Measurements from ENCODE around the gene NIN.

The NIN gene

DNA sequence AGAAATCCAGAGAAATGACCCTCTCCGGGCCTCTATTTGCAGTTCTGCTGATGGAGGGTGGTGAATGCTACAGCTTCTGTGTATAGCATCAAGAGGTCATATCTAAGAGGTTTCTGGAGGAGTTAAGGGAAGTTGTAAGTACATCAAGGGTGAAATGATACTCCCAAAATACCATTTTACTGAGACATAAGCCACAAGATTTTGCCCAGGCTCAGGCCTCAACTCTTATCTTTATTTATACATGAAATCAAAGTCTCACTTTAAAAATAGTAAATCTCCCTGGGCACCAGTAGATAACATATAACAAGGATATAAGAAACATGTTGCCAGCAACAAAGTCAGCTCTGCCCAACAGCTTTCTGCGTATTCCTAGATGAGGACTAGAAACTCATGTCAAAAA lies 40.4 kb downstream of the NIN start:
- no peak for DNase-seq (ENCODE audit: low read depth)

DNA sequence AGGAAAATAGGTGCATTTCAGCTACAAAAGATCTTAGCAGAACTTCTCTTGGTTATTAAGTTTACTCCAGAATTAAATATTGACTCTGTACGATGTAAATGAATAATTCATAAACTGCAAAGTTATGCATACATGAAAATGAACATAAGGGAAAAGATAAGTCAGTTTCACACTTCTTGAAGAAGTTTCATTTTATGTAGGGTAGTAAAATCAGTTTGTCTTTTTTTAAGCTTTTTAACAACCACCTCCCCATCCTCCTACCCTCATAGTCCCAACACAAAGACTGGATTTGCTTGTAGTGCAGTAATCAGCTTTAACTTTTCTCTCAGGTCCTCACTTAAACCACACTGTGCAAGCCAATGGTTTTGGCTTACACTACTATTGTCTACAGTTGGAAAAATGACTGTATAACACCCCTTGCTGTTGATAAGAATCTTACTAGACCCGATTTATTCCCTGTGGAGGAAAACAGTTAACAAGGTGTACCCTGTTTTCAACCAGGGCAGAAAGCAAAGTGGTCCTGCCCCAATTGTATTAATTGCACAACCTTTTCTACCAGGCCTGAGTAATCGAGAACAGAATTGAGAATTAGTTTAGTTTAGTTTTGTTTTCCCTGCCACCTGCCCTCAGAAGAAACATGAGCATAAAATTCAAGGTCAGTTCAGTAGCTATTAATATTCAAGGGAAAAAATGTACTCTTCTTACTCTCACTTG lies 44.1 kb downstream of the NIN start:
- no peak for DNase-seq (ENCODE audit: low read depth)

DNA sequence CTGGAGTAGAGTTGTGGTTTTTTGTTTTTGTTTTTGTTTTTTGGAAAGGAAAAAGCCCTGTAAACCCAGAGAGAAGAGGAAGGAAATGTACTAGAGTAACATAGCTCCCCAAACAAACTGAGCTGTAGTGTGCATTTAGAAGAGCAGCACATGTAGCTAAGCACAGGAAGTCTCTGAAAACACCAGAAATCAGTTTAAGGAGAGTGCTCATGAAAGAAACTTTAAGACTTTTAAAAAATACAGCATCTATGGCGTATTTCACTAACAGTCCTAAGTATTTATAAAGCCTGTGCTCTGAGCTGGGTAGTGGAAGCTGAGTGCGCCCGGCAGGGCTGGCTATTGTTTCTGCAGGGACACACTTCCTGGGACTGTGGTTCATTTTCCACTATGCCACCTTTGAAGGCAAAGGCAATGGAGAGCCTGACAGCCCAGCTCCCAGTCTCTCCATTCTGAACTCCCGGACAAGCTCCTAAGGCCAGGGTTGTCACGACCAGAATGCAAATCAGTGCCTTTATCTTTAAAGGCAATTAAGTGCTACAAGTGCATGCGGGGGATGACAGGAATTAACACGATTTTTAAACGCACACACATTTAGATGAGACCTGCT lies 45.4 kb downstream of the NIN start:
- DNase-seq (ENCODE audit: low read depth), result no peak

DNA sequence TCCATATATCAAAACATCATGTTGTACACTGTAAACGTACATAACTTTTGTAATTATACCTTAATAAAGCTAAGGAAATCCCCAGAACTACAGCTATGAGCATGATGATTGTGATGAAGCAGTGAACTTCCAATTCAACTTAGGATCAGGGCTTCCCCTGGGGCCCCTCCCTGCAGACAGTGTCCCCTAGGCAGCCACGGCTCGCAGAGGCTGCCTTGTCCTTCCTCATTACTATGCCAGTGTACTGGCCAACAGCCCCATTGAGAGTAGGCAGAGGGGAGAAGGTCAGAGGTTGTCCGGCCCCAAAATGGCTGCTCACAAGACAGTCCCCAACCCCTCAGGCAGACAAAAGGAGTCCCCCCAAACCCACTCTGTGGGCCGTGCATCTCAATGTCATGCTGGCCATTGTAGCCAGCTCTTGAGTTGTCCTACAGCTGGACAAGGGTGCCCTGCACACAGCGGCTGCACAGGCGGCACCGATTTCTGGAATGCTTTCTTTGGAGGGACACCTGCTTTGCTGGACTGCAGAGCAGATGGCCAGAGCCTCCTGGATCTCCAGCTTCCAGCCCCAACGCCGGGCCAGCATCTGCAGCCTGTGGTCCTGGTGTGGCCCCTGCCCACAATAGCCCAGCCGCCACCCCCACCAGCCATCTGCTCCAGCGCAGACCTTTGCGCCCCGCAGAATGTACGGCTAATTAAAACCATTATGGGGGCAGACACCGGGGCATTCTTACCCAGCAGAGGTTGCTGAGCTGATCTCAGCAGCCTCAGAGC lies 46.1 kb downstream of the NIN start:
- DNase-seq (ENCODE audit: low read depth), result no peak

DNA sequence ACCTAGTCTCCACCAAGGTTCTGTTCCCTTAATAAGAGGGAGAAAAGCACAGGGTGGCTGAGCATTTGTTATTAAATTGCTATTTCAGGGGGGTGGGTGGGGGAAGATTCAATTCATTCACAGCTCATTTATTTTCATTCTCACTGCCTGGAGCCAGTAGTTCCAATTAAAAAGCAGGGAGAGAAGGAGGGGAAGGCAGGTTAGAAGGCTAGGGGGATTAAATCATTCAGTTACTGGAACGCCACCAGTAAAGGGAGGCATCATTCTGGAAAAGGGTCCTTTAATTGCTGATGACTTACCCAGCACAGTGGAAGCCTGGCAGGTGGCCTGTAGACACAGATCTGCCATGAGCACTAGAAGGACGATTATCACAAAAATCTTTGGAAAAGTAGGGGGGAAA lies 47.4 kb downstream of the NIN start:
- DNase-seq (ENCODE audit: low read depth), result no peak

DNA sequence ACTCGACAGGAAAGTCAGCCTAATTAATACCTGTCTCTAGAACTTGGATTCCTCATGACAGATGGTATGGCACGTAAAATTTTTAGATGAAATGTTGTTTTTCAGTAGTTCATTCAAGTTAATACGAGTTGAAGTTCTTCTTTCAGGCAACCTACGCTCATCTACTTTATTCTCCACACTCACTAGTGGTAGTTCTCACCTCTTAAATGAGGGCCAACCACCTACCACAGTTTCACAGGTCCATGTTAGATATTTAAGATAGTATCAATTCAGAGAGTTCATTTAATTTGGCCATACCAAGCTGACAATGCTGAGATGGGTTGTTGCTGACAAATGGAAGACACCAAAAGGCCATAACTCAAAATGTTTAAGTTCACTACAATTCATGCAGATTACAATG lies 50.6 kb downstream of the NIN start:
- no peak for DNase-seq (ENCODE audit: low read depth)

DNA sequence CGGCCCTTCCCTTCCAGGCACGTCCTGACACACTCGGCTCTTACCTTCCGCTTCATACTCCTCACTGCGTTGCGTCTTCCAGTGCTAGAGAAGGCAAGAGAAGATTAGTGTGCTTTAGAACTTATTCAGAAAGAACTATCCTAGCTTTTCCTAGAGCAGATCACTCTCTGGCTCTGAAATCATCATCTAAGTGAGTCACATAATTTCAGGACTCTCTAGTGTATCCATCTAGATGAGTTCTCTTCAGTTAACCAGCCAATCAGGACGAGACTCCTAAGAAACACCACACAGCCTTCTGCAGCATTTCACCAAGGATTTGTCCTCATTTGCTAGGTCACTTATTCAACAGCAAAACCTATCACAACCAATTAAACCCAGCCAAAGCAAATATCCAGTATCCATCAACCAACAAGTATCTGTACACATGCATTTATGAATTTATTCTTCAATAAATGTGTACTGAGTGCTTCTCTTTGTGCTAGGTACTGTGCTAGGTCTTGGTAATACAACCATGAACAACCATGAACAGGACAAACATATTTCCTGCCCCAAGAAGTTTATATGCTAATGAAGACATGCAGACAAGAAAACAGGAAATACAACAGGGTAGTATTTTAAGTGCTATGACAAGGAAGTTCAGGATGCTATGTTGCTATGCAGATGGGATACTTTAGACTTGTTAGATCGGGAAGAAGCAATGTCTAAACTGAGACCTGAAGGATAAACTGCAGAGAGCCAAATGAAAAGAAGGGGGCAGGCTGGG lies 52.1 kb downstream of the NIN start:
- DNase-seq (ENCODE audit: low read depth), result no peak

DNA sequence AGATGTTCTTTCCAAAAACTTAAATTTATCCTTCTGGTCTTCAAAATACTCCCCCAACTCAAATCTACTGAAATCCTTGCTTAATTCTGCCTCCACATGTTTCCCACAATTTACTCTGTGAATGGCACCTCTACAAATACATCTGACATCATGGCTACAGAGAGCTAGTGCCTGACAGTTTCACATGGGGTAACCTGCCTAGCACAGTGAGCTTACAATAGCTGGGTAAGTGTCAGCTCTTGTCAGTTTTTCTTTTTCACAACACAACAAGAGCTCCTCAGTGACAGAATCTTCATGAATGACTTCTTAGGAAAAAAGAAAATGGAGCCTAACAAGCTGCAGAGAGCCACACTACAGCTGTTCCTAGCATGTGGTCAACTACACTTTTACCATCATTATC lies 54.4 kb downstream of the NIN start:
- DNase-seq (ENCODE audit: low read depth), result no peak

DNA sequence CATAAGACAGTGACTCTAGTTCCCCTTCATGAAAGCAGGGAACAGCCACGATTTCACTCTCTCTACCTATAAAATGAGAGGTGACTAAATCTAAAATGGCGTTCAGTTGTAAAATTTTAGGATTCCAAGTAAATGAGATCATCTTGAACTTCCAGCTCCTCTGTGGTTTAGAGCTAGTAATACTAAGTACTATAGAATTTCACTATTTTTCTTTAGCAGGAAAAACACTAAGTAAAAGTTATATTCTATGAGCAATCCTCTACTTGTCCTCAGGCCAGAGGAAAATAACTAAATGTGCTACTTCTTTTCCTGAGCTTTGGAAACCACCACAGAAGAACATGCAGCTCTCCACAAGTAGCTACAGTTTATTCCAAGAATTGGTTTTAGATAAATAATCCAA lies 55.6 kb downstream of the NIN start:
- DNase-seq (ENCODE audit: low read depth), result no peak

DNA sequence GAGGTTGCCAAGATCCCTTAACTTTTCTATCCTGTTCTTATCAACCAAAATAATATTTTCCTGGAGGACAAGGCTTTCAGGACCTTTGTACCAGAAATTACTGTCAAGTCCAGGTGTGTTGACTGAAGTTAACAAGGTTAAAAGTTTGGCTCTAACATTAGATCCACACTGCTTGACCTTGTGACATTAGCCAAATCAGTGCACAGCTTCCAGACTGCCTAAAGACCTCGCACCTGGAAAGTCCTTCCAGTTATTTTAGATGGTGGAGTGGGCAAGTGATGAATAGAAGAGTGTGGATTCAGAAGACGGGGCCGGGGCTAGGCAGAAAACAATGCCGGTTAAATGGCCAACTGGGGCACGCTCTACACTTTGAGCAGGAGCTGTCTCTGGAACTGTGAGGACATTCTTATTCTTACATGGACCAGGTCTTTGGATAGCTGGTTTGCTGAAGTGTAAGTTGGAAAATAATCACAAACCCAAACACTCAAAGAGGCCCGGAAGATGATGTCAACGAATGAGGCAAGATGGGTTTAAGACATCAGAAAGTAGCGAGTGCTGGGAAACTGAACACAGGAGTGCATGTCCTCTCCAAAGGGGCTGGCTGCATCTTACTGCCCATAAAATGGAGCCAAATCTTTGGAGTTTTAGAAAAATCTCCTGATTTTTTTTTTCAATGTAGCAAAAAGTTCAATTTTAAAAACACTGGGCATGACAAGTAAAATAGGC lies 56.3 kb downstream of the NIN start:
- DNase-seq (ENCODE audit: low read depth), result no peak

DNA sequence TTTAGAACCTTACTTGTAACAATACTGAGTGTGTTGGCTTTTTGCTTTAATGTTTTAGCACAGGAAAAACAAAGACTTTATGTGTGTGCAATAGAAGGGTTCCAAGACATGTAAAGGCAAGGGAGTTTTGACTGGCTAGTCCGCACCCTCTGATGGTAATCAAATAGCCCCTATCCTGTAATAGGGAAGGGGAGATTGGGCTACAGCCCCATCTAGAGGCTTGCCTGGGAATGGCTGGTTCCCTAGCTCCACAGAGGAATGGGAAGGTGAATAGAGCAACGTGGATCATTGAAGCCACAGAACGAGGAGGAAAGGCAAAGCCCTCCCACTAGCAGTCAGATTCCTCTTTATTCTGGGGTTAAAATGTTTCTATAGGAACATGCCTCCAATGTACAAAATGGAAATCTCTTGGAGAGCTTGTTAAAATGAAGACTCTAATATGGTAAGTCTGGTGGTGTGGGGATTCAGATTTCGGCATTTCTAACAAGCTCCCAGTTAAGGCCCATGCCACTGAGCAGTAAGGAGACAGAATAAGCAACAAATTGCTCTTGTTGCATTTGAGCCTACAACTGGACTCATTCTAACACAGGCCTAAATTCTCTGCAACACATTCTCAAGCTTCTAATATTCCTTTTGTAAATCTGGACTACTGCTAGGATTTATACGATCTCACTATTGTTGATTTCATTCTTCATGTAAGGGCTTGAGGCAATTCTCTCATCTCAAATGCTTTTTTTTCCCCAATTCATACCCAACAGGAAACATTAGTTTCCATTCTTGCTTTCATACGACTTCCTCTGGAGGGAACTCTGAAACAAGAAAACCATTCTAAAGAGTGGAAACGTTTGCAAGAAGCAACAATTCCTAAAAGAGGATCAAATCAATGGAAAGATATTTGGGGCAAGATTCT lies 57.1 kb downstream of the NIN start:
- DNase-seq (ENCODE audit: low read depth), result no peak

DNA sequence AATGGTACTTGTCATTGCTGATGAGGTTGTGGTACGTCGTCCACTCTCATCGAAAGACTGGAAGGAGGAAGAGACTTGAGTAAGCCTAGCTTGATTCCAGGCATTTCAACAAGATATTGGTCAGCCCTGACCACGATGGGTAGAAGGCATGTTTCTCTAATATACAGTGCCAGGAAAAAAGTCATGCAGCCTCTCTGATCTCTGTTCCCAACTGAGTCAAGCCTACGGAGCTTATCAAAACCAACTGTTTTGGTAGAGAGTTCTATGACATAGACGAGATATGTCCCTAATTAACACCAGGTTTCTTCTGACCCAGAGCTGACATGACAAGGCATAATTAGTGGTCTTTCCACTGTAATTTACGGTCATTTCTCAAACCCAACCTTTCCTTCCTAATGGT lies 58.5 kb downstream of the NIN start:
- no peak for DNase-seq (ENCODE audit: low read depth)

DNA sequence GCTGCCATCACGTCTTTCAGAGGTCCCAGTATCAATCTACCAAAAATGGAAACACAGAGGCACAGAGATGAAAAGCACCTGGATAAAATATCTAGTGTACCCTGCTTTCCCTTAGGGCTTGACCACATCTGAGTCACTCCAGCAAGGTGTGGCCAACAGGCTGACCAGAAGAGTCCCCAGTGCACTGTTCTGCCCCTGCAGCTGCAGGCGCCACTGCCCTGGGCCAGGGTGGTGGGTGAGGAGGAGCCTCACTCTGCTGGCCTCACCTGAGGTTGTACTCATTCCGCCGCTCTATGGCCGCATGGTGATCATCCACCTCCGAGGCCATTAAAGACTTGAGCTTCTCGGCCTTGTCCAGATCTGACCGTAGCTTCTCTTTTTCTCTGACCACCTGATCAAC lies 60.4 kb downstream of the NIN start:
- DNase-seq (ENCODE audit: low read depth), result no peak

DNA sequence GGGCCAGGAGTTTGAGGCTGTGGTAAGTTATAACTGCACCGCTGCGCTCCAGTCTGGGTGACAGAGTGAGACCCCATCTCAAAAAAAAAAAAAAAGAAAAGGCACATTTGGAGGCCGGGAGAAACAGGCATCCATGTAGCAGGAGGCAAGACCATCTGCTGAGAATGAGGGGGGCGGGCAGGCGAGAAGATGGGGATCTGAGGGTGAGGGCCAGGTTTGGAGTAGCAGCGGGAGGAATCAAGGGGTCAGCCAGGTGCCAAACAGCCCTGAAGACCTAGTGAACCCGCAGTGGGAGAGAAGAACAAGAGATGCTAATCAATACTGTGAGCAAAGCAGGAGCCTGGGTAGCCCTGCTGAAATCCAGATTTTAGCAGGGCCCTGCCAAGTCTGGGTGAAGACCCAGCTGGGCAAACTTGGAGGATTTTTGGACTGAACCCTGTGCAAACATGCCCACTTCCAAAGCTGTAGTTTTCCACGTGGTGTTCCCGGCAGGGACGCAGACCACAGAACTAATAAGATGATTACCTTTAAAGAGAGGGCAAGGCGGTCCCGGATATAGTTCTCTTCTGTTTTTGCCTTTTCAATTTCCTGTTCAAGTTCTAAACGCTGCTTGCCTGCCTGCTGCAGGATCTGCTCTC lies 61.0 kb downstream of the NIN start:
- no peak for DNase-seq (ENCODE audit: low read depth)

DNA sequence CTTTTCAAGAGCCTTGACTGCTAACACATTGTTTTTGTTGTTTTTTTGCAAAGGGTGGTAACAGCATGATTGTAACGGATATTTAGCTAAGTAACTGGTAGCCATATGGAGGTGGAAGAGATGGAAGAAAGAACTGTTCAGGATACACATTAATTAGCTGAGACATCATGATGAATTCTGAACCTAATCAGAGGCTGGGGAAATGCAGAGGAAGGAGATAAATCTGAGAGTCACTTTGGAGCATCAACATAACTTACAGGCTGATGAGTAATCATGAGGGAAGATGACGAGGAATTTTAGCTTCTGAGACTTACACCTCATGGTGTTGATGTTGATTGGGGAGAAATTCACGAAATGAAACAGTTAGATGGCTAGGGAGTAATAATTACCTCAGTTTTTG lies 62.3 kb downstream of the NIN start:
- no peak for DNase-seq (ENCODE audit: low read depth)

DNA sequence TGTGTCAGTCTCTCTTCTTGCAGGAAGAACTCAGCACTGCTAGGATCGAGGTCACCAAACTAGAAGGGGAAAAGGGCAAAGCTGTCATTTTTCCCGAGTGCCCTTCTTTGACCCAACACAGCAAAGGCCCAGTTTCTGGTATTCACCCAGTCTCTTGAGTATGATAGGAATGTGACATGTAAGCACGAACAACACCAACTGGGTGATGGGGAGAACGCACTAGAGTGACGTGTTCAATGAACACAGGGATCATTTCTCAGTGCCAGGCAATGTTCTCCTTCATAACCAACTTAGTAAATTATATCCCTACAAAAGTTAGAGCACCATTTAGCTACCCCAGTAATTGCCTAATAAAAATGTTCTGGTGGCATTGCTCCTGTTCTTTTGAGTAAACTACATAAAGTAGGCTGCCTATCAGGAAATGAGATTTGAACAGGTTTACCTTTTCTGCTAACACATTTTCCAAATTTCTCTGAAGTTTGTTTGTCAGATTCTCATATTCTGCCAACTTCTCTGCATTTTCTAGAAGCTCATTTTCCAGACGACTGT lies 64.5 kb downstream of the NIN start:
- DNase-seq (ENCODE audit: low read depth), result no peak

DNA sequence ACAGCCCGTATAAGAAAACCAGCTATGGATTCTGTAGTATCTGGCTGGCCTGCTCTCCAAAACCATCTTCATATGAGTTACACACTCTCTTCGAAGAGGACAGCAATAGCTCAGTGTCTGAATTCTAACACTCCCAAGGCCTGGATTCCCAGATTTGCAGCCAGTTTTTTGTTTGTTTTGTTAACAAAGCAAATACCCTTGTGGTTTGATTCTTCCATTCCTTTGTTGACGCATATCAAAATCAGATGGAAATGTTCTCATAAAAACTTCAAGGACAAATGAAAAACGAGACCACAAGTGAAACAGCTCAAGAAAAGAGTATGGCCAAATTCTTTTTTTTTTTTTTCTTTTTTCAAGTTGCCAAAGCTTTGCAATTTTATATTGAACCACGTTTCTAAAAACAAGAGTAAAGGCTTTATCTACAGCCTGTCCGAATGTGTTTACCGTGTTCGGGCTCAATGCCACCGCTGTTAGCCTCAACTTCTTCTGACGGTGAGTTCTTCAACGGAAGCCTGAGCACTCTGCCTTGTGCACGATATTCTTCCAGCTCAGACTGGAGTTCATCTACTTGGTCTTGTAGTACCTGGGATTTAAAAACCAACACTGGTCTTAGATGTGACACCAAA lies 67.5 kb downstream of the NIN start:
- no peak for DNase-seq (ENCODE audit: low read depth)

DNA sequence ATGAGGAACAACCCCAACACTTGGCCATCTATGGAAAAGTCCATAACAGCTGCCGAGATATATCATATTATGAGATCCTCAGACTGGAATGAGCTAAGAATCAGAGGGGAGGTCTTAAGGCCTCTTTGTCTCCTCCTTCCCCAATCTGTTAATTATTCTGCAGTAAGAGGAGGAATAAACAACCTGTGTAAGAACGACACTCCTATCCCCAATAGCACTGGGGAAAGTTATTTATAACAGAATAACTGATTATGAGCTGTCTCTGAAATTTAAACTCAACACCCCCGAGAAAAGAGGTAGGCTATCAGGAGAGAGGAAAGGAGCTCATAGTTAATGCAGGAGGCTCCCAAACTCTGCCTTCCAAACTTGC lies 68.0 kb downstream of the NIN start:
- no peak for DNase-seq (ENCODE audit: low read depth)

DNA sequence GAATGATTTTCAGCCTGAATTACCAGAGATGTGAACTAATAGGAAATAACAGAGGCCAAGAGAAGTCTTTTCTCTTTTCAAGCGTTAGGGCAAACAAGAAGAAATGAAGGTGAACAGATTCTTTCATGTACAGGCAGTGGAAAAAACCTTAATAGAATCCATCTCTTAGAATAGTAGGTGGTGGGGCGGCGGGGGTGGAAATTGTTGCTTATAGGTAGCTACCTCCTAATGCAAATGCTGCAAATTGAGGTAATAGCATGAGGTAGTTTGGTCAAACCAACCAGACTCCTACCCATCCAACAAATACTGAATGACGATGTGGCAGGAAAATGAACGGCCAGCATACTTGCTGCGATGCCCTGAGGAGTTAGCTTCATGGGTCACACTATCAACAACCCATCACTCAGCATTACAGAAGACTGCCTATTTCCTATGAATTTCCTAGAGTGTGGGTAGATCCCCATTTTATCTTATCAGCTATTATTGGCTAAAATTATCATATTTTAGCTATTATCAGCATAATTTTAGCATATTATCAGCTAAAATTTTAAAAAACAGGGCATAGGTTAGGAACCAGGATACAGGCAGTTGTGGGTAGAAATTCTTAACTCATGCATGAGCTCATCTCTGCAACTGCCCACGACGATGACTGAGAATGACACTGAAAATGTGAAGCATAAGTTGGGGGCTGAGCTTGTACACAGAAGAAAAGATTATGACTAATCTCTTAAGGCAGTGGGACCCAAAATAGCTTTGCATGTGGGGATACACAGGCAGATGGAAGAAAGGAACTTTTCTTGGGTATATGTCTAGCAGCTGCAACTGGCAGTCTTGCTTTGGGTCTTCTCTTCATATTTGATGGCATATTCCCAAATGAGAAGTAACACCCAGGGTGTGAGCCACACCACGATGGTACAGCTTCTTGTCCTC lies 68.7 kb downstream of the NIN start:
- no peak for DNase-seq (ENCODE audit: low read depth)
